GM18907 (cell line): ENCODE data around the gene WDR88.
"Not testable (repeated sequence)": the region's sequence is repeated elsewhere in the genome, so short reads cannot be mapped to it uniquely, and the experiment has no call there.

Source experiments
- ATAC-seq: cut with Tn5 transposase; IDR thresholded peaks from one replicate; pipeline ENCODE4 v1.9.1; 2021; ENCODE audit warnings: mild to moderate bottlenecking, moderate library complexity; ENCODE audit not compliant: unreplicated experiment

The WDR88 gene

GRCh38 chr19:33208904-33209849 lies 77.3 kb downstream of the WDR88 start:
- no peak for ATAC-seq

- ATAC-seq = not testable (repeated sequence)
Measured at GRCh38 chr19:33209850-33210230, 77.9 kb downstream of the WDR88 start.

GRCh38 chr19:33210266-33210940 lies 78.5 kb downstream of the WDR88 start:
- no peak for ATAC-seq

GRCh38 chr19:33211794-33212435 lies 80.0 kb downstream of the WDR88 start:
- no peak for ATAC-seq

GRCh38 chr19:33212436-33213172 lies 80.7 kb downstream of the WDR88 start:
- no peak for ATAC-seq

DNA sequence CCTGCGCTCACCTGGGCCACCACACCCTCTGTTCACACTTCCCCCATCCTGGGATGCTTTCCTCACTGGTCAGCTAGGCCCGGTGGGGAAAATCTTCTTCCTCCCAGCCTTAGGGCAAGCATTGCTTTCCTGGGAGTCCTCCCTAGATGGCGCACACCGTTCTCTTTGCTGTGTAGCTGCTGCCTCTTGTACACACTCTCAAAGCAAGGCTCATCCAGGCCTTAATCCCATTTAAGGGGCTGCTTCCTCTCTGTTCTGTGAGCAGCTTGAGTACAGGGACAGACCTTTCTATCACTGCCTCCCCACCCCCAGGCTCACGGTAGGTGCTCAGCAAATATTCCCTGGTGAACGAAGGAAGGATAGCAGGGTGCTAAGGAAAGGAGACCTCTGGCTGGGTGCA lies 82.7 kb downstream of the WDR88 start:
- ATAC-seq = no peak

- ATAC-seq = no peak
Measured at GRCh38 chr19:33215438-33216197, 83.7 kb downstream of the WDR88 start.

DNA sequence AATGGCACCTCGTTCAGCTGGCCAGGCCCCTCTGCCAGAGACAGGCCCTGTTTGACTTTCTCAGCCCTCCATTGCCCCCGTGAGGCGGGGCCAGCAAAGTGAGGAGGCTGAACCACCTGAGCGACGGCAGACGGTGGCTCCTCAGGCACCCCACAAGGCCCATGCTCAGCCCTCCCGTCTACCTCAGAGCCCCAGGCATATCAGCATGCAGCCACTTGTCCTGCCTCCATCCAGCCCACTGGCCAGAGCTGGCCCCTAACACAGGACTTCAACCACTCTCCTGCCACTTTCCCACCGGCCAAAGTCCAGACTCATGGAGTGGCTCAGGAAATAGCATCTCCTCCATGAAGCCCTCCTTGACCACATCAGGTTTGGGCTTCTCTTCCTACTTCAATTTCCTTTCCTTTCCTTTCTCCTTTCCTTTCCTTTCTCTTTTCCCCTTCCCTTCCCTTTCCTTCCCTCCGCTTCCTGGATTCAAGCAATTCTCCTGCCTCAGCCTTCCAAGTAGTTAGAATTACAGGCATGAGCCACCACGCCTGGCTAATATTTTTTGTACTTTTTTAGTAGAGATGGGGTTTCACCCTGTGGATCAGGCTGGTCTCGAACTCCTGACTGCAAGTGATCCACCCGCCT lies 84.4 kb downstream of the WDR88 start:
- ATAC-seq = no peak

DNA sequence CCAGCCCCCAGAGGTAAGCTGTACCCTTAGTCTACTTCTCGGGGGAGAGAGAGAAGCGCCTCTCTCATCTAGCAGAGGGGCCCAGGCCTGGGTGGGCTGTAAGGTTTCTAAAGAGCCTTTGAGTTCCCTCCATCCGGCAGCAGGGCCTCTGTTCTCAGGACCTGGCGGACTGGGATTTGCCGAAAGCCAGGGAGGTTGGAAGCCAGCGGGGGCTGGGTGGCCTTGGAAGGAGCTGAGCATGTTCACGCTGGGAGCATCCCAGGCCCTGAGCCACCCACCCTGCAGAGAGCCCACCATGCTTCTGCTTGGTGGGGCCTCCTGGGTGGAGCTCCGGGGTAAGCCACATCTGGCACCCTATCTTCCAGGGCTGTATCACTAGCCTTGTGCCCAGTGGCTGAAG lies 86.0 kb downstream of the WDR88 start:
- no peak for ATAC-seq

- ATAC-seq = no peak
Measured at GRCh38 chr19:33219261-33219815, 87.4 kb downstream of the WDR88 start.

DNA sequence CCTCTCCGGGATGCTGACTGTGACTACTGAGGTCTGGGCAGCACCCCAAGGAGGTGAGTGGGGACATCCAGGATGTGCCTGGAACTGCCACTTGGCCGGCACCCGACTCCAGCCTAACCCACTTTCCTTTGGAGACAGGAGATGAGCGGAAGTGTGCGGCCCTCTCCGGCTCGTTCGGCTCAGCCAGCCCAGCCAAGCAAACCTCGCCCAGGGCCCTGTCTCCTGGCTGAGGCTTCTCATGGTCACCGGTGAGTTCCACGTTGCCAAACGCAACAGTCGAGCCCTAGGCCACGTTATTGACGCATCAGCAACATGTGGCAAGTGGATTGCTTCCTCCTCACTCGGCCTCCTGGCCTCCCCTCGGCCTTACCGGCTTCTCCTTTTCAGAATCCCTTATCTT lies 88.2 kb downstream of the WDR88 start:
- no peak for ATAC-seq

DNA sequence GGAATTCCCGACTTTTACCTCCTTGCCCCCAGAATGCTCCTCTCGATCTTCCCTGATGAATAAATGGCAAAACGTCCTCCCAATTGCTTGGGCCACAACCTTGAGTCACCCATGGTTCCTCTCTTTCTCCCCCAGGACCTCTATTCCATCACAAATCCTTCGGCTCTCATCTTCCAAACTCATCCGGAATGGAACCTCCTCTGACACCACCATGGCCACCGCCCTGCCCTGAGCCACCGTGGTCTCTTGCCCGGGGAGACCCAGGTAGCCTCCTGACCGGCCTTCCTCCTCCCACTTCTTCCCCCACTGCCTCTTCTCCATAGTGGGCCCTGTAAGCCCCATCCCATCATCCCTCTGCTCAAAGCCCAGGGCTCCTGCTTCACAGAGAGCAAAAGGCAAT lies 88.8 kb downstream of the WDR88 start:
- no peak for ATAC-seq

DNA sequence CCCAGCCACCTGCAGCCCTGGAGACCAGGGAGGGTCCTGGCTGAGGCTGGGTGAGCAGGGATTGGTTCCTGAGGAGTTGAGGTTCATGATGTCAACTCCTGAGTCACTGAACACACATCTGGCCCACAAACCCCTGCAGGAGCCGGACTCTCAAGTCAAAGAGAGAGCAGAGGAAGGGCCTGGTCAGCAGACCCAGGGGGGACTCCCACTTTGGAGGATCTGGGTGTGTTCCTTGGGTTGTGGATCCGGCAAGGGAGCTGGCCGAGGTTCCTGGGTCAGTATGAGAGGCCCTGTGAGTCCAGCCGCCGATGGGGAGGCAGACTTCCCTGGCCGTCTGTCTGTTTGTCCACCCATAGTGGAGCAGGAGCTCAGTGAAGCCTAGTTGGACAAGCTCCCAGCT lies 89.7 kb downstream of the WDR88 start:
- no peak for ATAC-seq

DNA sequence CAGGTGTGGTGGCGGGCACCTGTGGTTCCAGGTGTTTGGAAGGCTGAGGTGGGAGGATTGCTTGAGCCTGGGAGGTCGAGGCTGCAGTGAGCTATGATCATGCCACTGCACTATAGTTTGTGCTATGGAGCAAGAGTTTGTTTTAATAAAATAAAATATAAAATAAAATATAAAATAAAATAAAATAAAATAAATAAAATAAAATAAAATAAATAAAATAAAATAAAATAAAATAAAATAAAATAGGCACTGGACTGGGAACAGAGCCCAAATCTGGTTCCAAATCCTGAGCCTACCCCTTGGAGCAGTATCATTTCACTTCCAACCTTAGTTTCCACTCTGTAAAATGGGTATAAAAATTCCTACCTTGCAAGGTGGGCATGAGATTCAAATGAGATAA lies 90.3 kb downstream of the WDR88 start:
- ATAC-seq = not testable (repeated sequence)

GRCh38 chr19:33224694-33225457 lies 93.0 kb downstream of the WDR88 start:
- no peak for ATAC-seq
